Spleen (tissue), 11 donors: ENCODE results near the gene HRNR. TPM values are rescaled to one million over a fixed set of nuclear protein-coding genes. Genes with fewer than 3 reads are reported as not detected.

Source experiments
- DNase-seq: peaks from one replicate; pipeline ENCODE4 v3.0.0-alpha.2; 2020
- H3K27ac ChIP-seq, 8 donors: fragments of 200-600 bp; sonication (generic) in 7 of 8; 1 replicate in 4 of 8; 2 replicates in 4 of 8; pipeline versions ENCODE4 v1.5.0 to v1.8.0; 2016 to 2021; ENCODE audit warnings: inconsistent platforms in 4 of 8, mild to moderate bottlenecking in 4 of 8, moderate library complexity in 1 of 8
- H3K27me3 ChIP-seq, 7 donors: fragments of 200-600 bp; sonication (generic) in 6 of 7; replicated peaks in 1 of 7; 1 replicate in 4 of 7; 2 replicates in 3 of 7; pipeline versions ENCODE4 v1.5.0 to v1.8.0; 2016 to 2021; ENCODE audit warnings: inconsistent platforms in 3 of 7, mild to moderate bottlenecking in 1 of 7
- H3K36me3 ChIP-seq, 6 donors: fragments of 200-600 bp; sonication (generic) in 5 of 6; 1 replicate in 4 of 6; 2 replicates in 2 of 6; pipeline versions ENCODE4 v1.5.0 to v1.8.0; 2016 to 2021; ENCODE audit warnings: inconsistent platforms in 2 of 6
- H3K4me1 ChIP-seq, 6 donors: fragments of 200-600 bp; sonication (generic) in 5 of 6; 1 replicate in 3 of 6; 2 replicates in 3 of 6; pipeline versions ENCODE4 v1.5.0 to v1.8.0; 2016 to 2021; ENCODE audit warnings: inconsistent platforms in 3 of 6
- H3K4me3 ChIP-seq, 8 donors: fragments of 200-600 bp; sonication (generic) in 7 of 8; 1 replicate in 4 of 8; 2 replicates in 4 of 8; pipeline versions ENCODE4 v1.5.0 to v1.8.0; 2016 to 2021; ENCODE audit warnings: inconsistent platforms in 4 of 8, mild to moderate bottlenecking in 4 of 8, moderate library complexity in 2 of 8
- H3K9me3 ChIP-seq, 8 donors: fragments of 200-600 bp; sonication (generic) in 7 of 8; 1 replicate in 4 of 8; 2 replicates in 4 of 8; pipeline versions ENCODE4 v1.5.0 to v1.8.0; 2016 to 2021; ENCODE audit warnings: inconsistent platforms in 4 of 8
- CTCF ChIP-seq, 11 experiments: fragments of 200-600 bp in 7 of 11; fragments of 450-650 bp in 4 of 11; sonication (generic) in 4 of 11; IDR thresholded peaks in 8 of 11; conservative IDR thresholded peaks in 3 of 11; 1 replicate in 7 of 11; 2 replicates in 4 of 11; pipeline versions ENCODE4 v1.4.0 to v1.8.0; 2016 to 2021; ENCODE audit warnings: antibody characterized with exemption in 11 of 11, inconsistent platforms in 4 of 11, mild to moderate bottlenecking in 1 of 11
- POLR2A ChIP-seq, 3 donors: fragments of 450-650 bp; IDR thresholded peaks; one replicate each; pipeline ENCODE4 v1.5.1; 2017; ENCODE audit warnings: antibody characterized with exemption in 3 of 3, mild to moderate bottlenecking in 1 of 3
- POLR2AphosphoS5 ChIP-seq, 3 donors: sonication (generic); formaldehyde crosslinking; IDR thresholded peaks; one replicate each; pipeline ENCODE4 v1.5.1; 2017; ENCODE audit warnings: antibody characterized with exemption in 3 of 3
- WGBS, 5 donors: extraction: QIAGEN DNeasy Blood & Tissue Kit in 3 of 5; methylation state at CpG; one replicate each; pipeline versions ENCODE4 v1.1.5 to v1.1.7; 2013 to 2018; 5-methylcytosine and 5-hydroxymethylcytosine counted together
- intact Hi-C: fragments of 100-400 bp; cut with DNase I; formaldehyde crosslinking; loops from one replicate; pipeline ENCODE4 v1.15.0; 2023; ENCODE audit warnings: low total_unique reads
- polyA plus RNA-seq, 3 donors: library from polyadenylated mRNA; stranded (reverse); fragments of 200-250 nt; gene quantifications; one replicate each; pipeline ENCODE4 v1.2.1, GENCODE V29; 2013
- total RNA-seq, 7 donors: library from RNA; depleted of rRNA in 3 of 7; stranded (reverse); fragments of >200 nt in 3 of 7; fragmentation: NEBNext Ultra II Directional in 4 of 7; extraction: Animal tissue kit (Norgen Biotek cat#: 25700) in 4 of 7; gene quantifications; one replicate each; pipeline versions ENCODE4 v1.1.0 to v1.2.1, GENCODE V29; 2016 to 2021
- donor health status: healthy with polysubstance abuse.
- donor health status: DM: no; HTN: no; CAD: no; lungs with moderate emphysema.
- donor health status: DM: no; HTN: no; CAD: no.
- donor health status: Bipolar disorder and iron deficiency.
- donor health status: healthy.
- donor health status: DM: no; HTN: no; CAD: no.
- donor health status: DM: yes; HTN: yes; CAD: no.

Gene HRNR
- total and polyA plus RNA-seq, 10 donors, result under 0.01 TPM; not detected in 9

- Histone ChIP-seq H3K9me3 (no peaks in the 10 kb centered on the region), H3K27me3 (peaks cover 0 to 9% (median 5%) of the 10 kb centered on the region in 7 donors), H3K4me1 (peaks cover 0 to 22% (median 10%) of the 10 kb centered on the region in 6 donors), H3K4me3 (no peak overlapping the region), H3K27ac (no peak overlapping the region), H3K36me3 (no peaks in the 10 kb centered on the region)
- intact Hi-C loops, result no loop called here
- 51 to 74% (median 57%) methylated on average over 2 of the region's 2 CpGs for WGBS, 5 donors
- TF ChIP-seq POLR2A (IDR thresholded peaks at IDR 0.05), result no peak
- TF ChIP-seq POLR2AphosphoS5 (IDR thresholded peaks at IDR 0.05), result no peak
- no peak for TF ChIP-seq CTCF (IDR thresholded peaks at IDR 0.05 in 8 of 11, conservative IDR thresholded peaks at IDR 0.05 in 3 of 11)
- DNase-seq, result no peak
Observed at GRCh38 chr1:152190589-152190988, 33.4 kb downstream of the HRNR start.

GRCh38 chr1:152189657-152190442 is 34.1 kb downstream of the HRNR start:
- Histone ChIP-seq H3K27ac (peak overlapping the region in 1 of 8 donors; percentile 41), H3K9me3 (no peaks in the 10 kb centered on the region), H3K27me3 (peaks cover 0 to 9% (median 5%) of the 10 kb centered on the region in 7 donors), H3K4me1 (peaks cover 0 to 27% (median 10%) of the 10 kb centered on the region in 6 donors), H3K4me3 (peak overlapping the region in 7 of 8 donors; percentile 43 to 72 (median 47)), H3K36me3 (no peaks in the 10 kb centered on the region)
- peak; percentile 81 for DNase-seq
- TF ChIP-seq CTCF (IDR thresholded peaks at IDR 0.05 in 8 of 11, conservative IDR thresholded peaks at IDR 0.05 in 3 of 11) (peak; percentile 43 to 81 (median 74)), POLR2A (IDR thresholded peaks at IDR 0.05) (no peak)
- WGBS, 5 donors, result 16 to 21% (median 19%) methylated on average over 9 of the region's 9 CpGs
- intact Hi-C loops, result loop anchor here (2.0 kb wide), 1 partner anchor 269 kb away; no protein-coding TSS in a partner anchor

GRCh38 chr1:152188673-152189591 is 35.1 kb downstream of the HRNR start:
- H3K9me3 ChIP-seq, result no peaks in the 10 kb centered on the region
- TF ChIP-seq POLR2AphosphoS5 (IDR thresholded peaks at IDR 0.05) (peak in 2 of 3 donors; percentile 14 to 27), POLR2A (IDR thresholded peaks at IDR 0.05) (no peak), CTCF (IDR thresholded peaks at IDR 0.05 in 8 of 11, conservative IDR thresholded peaks at IDR 0.05 in 3 of 11) (peak; percentile 46 to 90 (median 76))
- DNase-seq, result peak; percentile 92
- H3K4me1 ChIP-seq, result peaks cover 0 to 27% (median 10%) of the 10 kb centered on the region in 6 donors
- intact Hi-C loops, result loop anchor here (2.0 kb wide), 1 partner anchor 270 kb away; no protein-coding TSS in a partner anchor
- H3K27me3 ChIP-seq, result peaks cover 0 to 17% (median 5%) of the 10 kb centered on the region in 7 donors
- H3K27ac ChIP-seq, result peak overlapping the region in 5 of 8 donors; percentile 23 to 56 (median 41)
- WGBS, 5 donors, result 2 to 26% (median 12%) methylated on average over 34 to 62 of the region's 62 CpGs
- H3K36me3 ChIP-seq, result no peaks in the 10 kb centered on the region
- H3K4me3 ChIP-seq, result peak overlapping the region; percentile 24 to 72 (median 46)
